ENCODE results near the gene KRR1. TPM values are rescaled to one million over a fixed set of nuclear protein-coding genes. Genes with fewer than 3 reads are reported as not detected.

The KRR1 gene
- total RNA-seq, 2 donors from 2014 or later: 21.6 to 34.7 TPM

DNA sequence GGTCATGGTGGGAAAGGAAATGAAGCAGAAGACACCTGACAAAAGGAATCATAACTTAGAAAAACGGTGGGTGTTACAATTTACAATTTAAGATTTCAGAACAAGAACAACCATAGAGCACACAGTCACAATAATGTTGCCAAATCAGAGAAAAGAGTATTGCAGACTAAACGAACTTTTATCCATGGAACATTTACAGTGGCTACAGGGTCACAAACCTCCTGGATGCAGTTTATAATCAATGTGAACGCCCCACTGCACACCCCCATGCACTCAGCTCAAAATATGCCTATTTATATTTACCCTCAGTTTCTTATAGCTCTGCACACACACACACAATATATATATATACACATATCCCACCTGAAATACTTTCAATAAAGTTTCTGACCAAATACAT, 8.0 kb downstream of the KRR1 start:
- Histone ChIP-seq H3K9me3 (no peaks in the 10 kb centered on the region), H3K27me3 (replicated peaks; ENCODE audit: insufficient read depth) (no peaks in the 10 kb centered on the region), H3K27ac (no peak overlapping the region), H3K4me3 (no peak overlapping the region), H3K4me1 (replicated peaks) (no peaks in the 10 kb centered on the region), H3K36me3 (no peaks in the 10 kb centered on the region)
- WGBS: 73% methylated on average over 3 of the region's 3 CpGs
- intact Hi-C loops (cut with DNase I): loop anchor here (10.0 kb wide), 1 partner anchor 169 kb away; the partner anchor contains the start of genes CAPS2 and GLIPR1L1
- no peak for TF ChIP-seq POLR2A (IDR thresholded peaks at IDR 0.05)
- TF ChIP-seq, protein P1, sequence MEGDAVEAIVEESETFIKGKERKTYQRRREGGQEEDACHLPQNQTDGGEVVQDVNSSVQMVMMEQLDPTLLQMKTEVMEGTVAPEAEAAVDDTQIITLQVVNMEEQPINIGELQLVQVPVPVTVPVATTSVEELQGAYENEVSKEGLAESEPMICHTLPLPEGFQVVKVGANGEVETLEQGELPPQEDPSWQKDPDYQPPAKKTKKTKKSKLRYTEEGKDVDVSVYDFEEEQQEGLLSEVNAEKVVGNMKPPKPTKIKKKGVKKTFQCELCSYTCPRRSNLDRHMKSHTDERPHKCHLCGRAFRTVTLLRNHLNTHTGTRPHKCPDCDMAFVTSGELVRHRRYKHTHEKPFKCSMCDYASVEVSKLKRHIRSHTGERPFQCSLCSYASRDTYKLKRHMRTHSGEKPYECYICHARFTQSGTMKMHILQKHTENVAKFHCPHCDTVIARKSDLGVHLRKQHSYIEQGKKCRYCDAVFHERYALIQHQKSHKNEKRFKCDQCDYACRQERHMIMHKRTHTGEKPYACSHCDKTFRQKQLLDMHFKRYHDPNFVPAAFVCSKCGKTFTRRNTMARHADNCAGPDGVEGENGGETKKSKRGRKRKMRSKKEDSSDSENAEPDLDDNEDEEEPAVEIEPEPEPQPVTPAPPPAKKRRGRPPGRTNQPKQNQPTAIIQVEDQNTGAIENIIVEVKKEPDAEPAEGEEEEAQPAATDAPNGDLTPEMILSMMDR (IDR thresholded peaks at IDR 0.05): no peak
- no peak for TF ChIP-seq POLR2AphosphoS5 (IDR thresholded peaks at IDR 0.05)
- DNase-seq (ENCODE audit: low spot score): no peak

DNA sequence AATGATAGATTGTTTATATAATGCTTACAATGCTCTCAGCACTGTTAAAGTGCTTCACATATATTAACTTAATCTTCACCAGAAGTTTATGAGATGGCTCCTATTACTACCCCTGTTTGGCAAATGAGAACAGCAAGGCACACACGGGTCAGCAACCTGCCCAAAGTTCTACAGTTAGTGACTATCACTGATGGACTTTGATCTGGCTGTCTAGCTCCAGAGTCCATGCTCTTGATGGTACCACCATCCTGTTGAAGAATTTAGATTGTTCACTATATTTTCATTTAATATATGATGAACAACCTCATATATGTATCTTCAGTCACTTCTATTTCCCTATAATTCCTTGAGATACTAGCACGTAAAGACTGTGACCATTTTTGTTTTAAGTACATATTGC, 20.2 kb downstream of the KRR1 start:
- H3K27ac ChIP-seq: no peak overlapping the region
- H3K4me1 ChIP-seq (replicated peaks): no peaks in the 10 kb centered on the region
- WGBS: 71% methylated on average over 2 of the region's 2 CpGs
- intact Hi-C loops (cut with DNase I): no loop called here
- H3K9me3 ChIP-seq: no peaks in the 10 kb centered on the region
- no peak overlapping the region for H3K4me3 ChIP-seq
- no peaks in the 10 kb centered on the region for H3K27me3 ChIP-seq (replicated peaks; ENCODE audit: insufficient read depth)
- H3K36me3 ChIP-seq: no peaks in the 10 kb centered on the region
- TF ChIP-seq POLR2A (IDR thresholded peaks at IDR 0.05) (no peak), POLR2AphosphoS5 (IDR thresholded peaks at IDR 0.05) (no peak)
- TF ChIP-seq, protein P1 (IDR thresholded peaks at IDR 0.05): no peak
- no peak for DNase-seq (ENCODE audit: low spot score)

DNA sequence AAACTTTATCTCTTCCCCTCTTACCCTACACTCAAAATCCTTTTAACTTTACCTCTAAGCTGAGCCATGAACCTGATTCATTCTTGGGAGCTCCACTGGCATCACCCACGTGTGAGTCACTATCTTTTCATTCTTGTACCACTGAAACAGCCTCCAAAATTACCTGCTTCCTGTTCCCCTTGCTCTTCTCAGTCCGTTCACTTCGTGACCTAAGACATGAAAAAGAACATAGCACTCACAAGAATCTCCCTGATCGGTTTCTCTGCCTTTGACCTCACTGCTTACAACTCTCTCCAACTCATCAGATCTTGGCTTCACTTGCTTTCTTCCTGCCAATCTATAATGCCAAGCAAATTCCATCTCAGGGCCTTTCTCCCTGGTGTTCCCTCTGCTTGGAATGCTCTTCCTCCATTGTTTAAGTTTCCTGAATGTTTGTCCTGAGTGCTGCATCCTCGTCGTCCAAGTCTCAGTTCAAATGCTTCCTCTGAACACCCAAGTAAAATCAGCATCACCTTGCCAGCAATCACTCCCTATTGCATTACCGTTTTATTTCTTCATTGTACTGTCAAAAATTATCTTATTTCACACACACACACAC, 21.7 kb downstream of the KRR1 start:
- no peaks in the 10 kb centered on the region for H3K27me3 ChIP-seq (replicated peaks; ENCODE audit: insufficient read depth)
- TF ChIP-seq, protein P1 (IDR thresholded peaks at IDR 0.05): no peak
- TF ChIP-seq POLR2A (IDR thresholded peaks at IDR 0.05): no peak
- TF ChIP-seq POLR2AphosphoS5 (IDR thresholded peaks at IDR 0.05): no peak
- 26% methylated on average over 7 of the region's 7 CpGs for WGBS
- no peaks in the 10 kb centered on the region for H3K36me3 ChIP-seq
- H3K27ac ChIP-seq: no peak overlapping the region
- intact Hi-C loops (cut with DNase I): no loop called here
- H3K4me3 ChIP-seq: no peak overlapping the region
- no peaks in the 10 kb centered on the region for H3K9me3 ChIP-seq
- DNase-seq (ENCODE audit: low spot score): no peak
- H3K4me1 ChIP-seq (replicated peaks): no peaks in the 10 kb centered on the region

DNA sequence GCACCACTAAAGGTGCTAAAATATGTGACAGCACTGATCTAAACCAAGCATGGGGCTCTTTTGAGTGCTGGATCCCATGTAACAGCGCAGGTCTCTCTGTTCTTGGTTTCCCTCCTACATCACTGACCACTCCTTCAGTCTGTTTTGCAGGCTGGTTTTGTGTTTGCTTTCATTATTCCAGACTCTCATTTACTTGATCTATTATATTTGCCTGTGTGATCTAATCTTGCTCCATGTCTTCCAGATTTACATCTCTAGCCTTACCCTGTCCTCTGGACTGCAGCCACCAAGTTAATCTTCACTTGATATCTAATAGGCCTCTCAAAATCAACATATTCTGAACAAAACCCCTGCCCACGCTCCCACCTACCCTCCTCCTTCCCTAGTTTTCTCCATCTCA, 22.2 kb downstream of the KRR1 start:
- no peaks in the 10 kb centered on the region for H3K9me3 ChIP-seq
- intact Hi-C loops (cut with DNase I): no loop called here
- no peaks in the 10 kb centered on the region for H3K36me3 ChIP-seq
- H3K4me1 ChIP-seq (replicated peaks): no peaks in the 10 kb centered on the region
- H3K4me3 ChIP-seq: no peak overlapping the region
- WGBS: 41% methylated on average over 2 of the region's 2 CpGs
- H3K27ac ChIP-seq: no peak overlapping the region
- TF ChIP-seq POLR2A (IDR thresholded peaks at IDR 0.05): no peak
- no peak for TF ChIP-seq POLR2AphosphoS5 (IDR thresholded peaks at IDR 0.05)
- TF ChIP-seq, protein P1 (IDR thresholded peaks at IDR 0.05): no peak
- H3K27me3 ChIP-seq (replicated peaks; ENCODE audit: insufficient read depth): no peaks in the 10 kb centered on the region
- DNase-seq (ENCODE audit: low spot score): no peak

DNA sequence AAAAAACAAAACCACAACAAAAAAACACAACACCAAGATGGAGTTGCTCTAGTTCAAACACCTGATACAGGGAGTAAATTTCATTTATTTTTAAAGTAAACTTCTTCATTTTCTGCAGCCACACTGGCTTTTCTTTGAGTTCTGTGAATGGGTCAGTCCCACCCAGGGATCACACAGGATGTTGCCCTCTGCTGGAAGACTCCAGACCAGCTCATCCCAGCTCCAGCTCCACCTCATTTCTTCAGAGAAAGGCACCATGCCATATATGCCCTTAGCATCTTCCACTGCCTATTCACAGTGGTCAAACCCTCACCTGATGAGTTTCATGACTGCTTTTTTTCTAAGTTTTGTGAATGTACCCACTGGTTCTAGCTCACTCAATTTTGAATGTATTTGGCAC, 22.9 kb downstream of the KRR1 start:
- no peak overlapping the region for H3K4me3 ChIP-seq
- TF ChIP-seq, protein P1 (IDR thresholded peaks at IDR 0.05): no peak
- no peak for TF ChIP-seq POLR2AphosphoS5 (IDR thresholded peaks at IDR 0.05)
- no peak for TF ChIP-seq POLR2A (IDR thresholded peaks at IDR 0.05)
- no peak for DNase-seq (ENCODE audit: low spot score)
- no peaks in the 10 kb centered on the region for H3K4me1 ChIP-seq (replicated peaks)
- no peaks in the 10 kb centered on the region for H3K27me3 ChIP-seq (replicated peaks; ENCODE audit: insufficient read depth)
- H3K9me3 ChIP-seq: no peaks in the 10 kb centered on the region
- intact Hi-C loops (cut with DNase I): no loop called here
- no peaks in the 10 kb centered on the region for H3K36me3 ChIP-seq
- no peak overlapping the region for H3K27ac ChIP-seq

Data from prostate gland (tissue), 2 donors.